K562 (cell line): Measurements from ENCODE around the gene AZU1. TPM values are rescaled to one million over a fixed set of nuclear protein-coding genes. Genes with fewer than 3 reads are reported as not detected.

Source experiments
- BDP1 ChIP-seq: IDR thresholded peaks from 3 replicates; pipeline ENCODE4 v1.6.1; 2011; ENCODE audit not compliant: insufficient read length, insufficient read depth
- CBFB ChIP-seq: sonication (generic); formaldehyde crosslinking; IDR thresholded peaks from 2 replicates; pipeline ENCODE4 v1.4.0; 2020; ENCODE audit warnings: mild to moderate bottlenecking, missing genetic modification reagents
- ESRRA ChIP-seq: fragments of 450-650 bp; IDR thresholded peaks from 2 replicates; pipeline ENCODE4 v1.6.1; 2014; ENCODE audit warnings: low read depth, mild to moderate bottlenecking, moderate library complexity, borderline replicate concordance
- HLTF ChIP-seq: fragments of 450-650 bp; IDR thresholded peaks from 2 replicates; pipeline ENCODE4 v1.6.1; 2016
- PCBP2 ChIP-seq: fragments of 200-400 bp; formaldehyde crosslinking; IDR thresholded peaks from 2 replicates; pipeline ENCODE4 v1.6.1; 2018; ENCODE audit warnings: low read length, low read depth, mild to moderate bottlenecking, moderate library complexity; ENCODE audit not compliant: poor library complexity, severe bottlenecking
- POLR2AphosphoS2 ChIP-seq: IDR thresholded peaks from 2 replicates; pipeline ENCODE4 v1.6.1; 2012; ENCODE audit warnings: low read length, improper control_type of control experiment
- RERE ChIP-seq: sonication (generic); formaldehyde crosslinking; IDR thresholded peaks from 2 replicates; pipeline ENCODE4 v1.8.0; 2023; ENCODE audit warnings: missing genetic modification reagents, mild to moderate bottlenecking, borderline replicate concordance
- RREB1 ChIP-seq: fragments of 250-450 bp; sonication (Bioruptor Pico); IDR thresholded peaks from 2 replicates; pipeline ENCODE4 v1.4.0; 2020
- SMARCC2 ChIP-seq: fragments of 450-650 bp; IDR thresholded peaks from 2 replicates; pipeline ENCODE4 v1.6.1; 2017; ENCODE audit warnings: antibody characterized with exemption, moderate library complexity, mild to moderate bottlenecking, low read depth
- SOX6 ChIP-seq: fragments of 450-650 bp; IDR thresholded peaks from 2 replicates; pipeline ENCODE4 v1.6.1; 2014; ENCODE audit warnings: mild to moderate bottlenecking
- SUPT5H ChIP-seq: fragments of 450-650 bp; IDR thresholded peaks from 2 replicates; pipeline ENCODE4 v1.6.1; 2016
- YY1 ChIP-seq, 3 experiments: IDR thresholded peaks; 2 replicates each; pipeline ENCODE4 v1.6.1; 2011; ENCODE audit warnings: low read length in 2 of 3, mild to moderate bottlenecking in 2 of 3, moderate library complexity in 2 of 3, borderline replicate concordance in 1 of 3, control low read depth in 1 of 3, low read depth in 1 of 3; ENCODE audit not compliant: insufficient read depth in 3 of 3, insufficient replicate concordance in 2 of 3, control insufficient read depth in 1 of 3, insufficient read length in 1 of 3; ENCODE audit errors: extremely low read depth in 1 of 3
- ZNF232 ChIP-seq: sonication (generic); formaldehyde crosslinking; IDR thresholded peaks from 2 replicates; pipeline ENCODE4 v1.8.0; 2022; ENCODE audit warnings: mild to moderate bottlenecking, missing genetic modification reagents
- ZNF408 ChIP-seq: fragments of 250-450 bp; sonication (Bioruptor Pico); IDR thresholded peaks from 2 replicates; pipeline ENCODE4 v1.4.0; 2020; ENCODE audit warnings: low read depth, mild to moderate bottlenecking, moderate library complexity
- ZNF551 ChIP-seq: fragments of 250-450 bp; sonication (Bioruptor Pico); IDR thresholded peaks from 2 replicates; pipeline ENCODE4 v1.5.0; 2021; ENCODE audit warnings: mild to moderate bottlenecking, moderate library complexity
- polyA plus RNA-seq, 8 experiments: library from polyadenylated mRNA; depleted of rRNA in 4 of 8; stranded (reverse) in 5 of 8; unstranded in 3 of 8; fragments of >200 nt; fragmentation: Nextera tagmentation in 2 of 8; fragmentation: Illumina TruSeq in 1 of 8; extraction: Ambion mirVana in 2 of 8; extraction: Trizol in 1 of 8; gene quantifications; 2 replicates each; pipeline versions ENCODE4 v1.2.1 to v1.2.3, GENCODE V29; 2011 to 2014; ENCODE audit warnings: inconsistent platforms in 1 of 8, missing spikeins in 1 of 8
- total RNA-seq, 7 experiments: library from RNA; depleted of rRNA in 6 of 7; stranded (reverse); fragments of >200 nt in 6 of 7; fragmentation: Illumina TruSeq in 2 of 7; extraction: Trizol in 2 of 7; gene quantifications; 2 replicates each; pipeline versions ENCODE4 v1.2.1 to v1.2.3, GENCODE V29; 2011 to 2021; ENCODE audit warnings: low replicate concordance in 1 of 7

The AZU1 gene
- total and polyA plus RNA-seq, 9 of the 15 experiments (the other 6 are each of a cell fraction or from before 2014, with no cell fraction given), result 0.29 to 1.9 (median 0.59) TPM; not detected in 3

GRCh38 chr19:796692-797527 lies 30.7 kb upstream of the AZU1 start, which contains the start of gene PTBP1 (continued):
- TF ChIP-seq RREB1 (no peak), ZNF232 (CRISPR knock-in tag) (no peak), BDP1 (no peak), RERE (CRISPR knock-in tag) (no peak), HLTF (no peak), PCBP2 (no peak), ZNF551 (CRISPR knock-in tag) (no peak), SOX6 (0 out of 2 replicates have a peak, but pooled peaks have one; percentile 50), SUPT5H (peak; percentile 75), ESRRA (peak; percentile 72), YY1 (IDR thresholded peaks at IDR 0.05; ENCODE audit: borderline replicate concordance in 1 of 3, control insufficient read depth in 1 of 3, extremely low read depth in 1 of 3, insufficient read depth in 3 of 3, insufficient read length in 1 of 3, insufficient replicate concordance in 2 of 3, low read depth in 1 of 3, low read length in 2 of 3) (peak; percentile 99 to 100 (median 99)), CBFB (CRISPR knock-in tag) (no peak), POLR2AphosphoS2 (no peak), ZNF408 (CRISPR knock-in tag) (no peak), SMARCC2 (no peak)
